Breast epithelium (tissue), 3 donors: ENCODE measurements around the gene ATP6V1F.

Source experiments
- POLR2A ChIP-seq: fragments of 450-650 bp; IDR thresholded peaks from one replicate; pipeline ENCODE4 v1.6.1; 2016; ENCODE audit warnings: antibody characterized with exemption, mild to moderate bottlenecking, moderate library complexity
- POLR2AphosphoS5 ChIP-seq, 3 donors: sonication (generic); formaldehyde crosslinking; IDR thresholded peaks; one replicate each; pipeline ENCODE4 v1.6.1; 2017; ENCODE audit warnings: antibody characterized with exemption in 3 of 3
- TF ChIP-seq, protein P1 (sequence below), 3 donors: fragments of 450-650 bp; IDR thresholded peaks; one replicate each; pipeline ENCODE4 v1.5.1; 2016 to 2017; ENCODE audit warnings: antibody characterized with exemption in 3 of 3, mild to moderate bottlenecking in 3 of 3, moderate library complexity in 3 of 3

DNA sequence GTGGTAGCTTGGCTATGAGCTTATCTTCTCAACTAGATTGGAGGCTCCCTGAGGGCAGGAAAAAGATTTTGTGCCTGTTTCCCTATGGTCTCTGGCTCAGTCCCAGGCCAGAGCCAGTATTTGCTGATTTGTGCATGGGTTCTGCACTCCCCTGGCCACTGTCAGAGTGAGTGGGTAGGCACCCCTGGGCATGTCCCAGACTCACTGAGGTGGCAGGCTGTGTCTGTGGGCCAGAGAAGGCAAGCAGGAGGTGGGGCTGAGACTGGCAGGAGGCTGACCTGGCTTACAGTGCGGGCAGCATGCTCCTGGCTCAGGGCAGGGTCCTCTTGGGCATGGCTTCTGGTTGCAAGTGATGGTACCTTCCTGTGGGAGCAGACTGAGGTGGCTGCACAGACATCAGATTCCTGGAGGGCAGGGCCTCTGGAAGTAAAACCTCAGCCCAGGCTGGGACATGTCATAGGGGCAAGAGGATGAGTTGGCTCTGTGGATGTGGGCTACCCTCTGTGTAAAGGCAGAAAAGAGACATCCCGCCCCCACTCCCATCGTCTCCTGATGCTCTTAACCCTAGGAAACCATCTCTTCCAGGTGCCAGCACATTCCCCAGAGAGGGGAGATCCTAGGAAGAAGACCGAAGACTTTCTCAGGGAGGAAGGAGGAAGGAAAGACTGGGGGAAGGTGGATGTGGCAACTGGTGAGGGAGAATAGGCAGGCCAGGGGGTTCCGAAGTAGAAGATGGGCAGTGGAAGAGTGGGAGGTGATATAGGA, 43.5 kb downstream of the ATP6V1F start:
- TF ChIP-seq, protein P1, sequence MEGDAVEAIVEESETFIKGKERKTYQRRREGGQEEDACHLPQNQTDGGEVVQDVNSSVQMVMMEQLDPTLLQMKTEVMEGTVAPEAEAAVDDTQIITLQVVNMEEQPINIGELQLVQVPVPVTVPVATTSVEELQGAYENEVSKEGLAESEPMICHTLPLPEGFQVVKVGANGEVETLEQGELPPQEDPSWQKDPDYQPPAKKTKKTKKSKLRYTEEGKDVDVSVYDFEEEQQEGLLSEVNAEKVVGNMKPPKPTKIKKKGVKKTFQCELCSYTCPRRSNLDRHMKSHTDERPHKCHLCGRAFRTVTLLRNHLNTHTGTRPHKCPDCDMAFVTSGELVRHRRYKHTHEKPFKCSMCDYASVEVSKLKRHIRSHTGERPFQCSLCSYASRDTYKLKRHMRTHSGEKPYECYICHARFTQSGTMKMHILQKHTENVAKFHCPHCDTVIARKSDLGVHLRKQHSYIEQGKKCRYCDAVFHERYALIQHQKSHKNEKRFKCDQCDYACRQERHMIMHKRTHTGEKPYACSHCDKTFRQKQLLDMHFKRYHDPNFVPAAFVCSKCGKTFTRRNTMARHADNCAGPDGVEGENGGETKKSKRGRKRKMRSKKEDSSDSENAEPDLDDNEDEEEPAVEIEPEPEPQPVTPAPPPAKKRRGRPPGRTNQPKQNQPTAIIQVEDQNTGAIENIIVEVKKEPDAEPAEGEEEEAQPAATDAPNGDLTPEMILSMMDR (IDR thresholded peaks at IDR 0.05) = no peak
- TF ChIP-seq POLR2AphosphoS5 (IDR thresholded peaks at IDR 0.05) (no peak), POLR2A (no peak)
